Stimulated activated naive CD4-positive, alpha-beta T cell treated with Interleukin-2 at 50 U/mL for 16 hours (primary cell): Measurements from ENCODE around the gene INTS11.
"Not testable (repeated sequence)": the region's sequence is repeated elsewhere in the genome, so short reads cannot be mapped to it uniquely, and the experiment has no call there.

Experiments used
- DNase-seq: peaks from one replicate; lab custom pipeline; 2025; lab: John Stamatoyannopoulos, UW

Gene INTS11

GRCh38 chr1:1324524-1325287 lies at the start of gene INTS11, which contains the start of gene CPTP:
INTS11 (minus strand) TSS chr1:1324660; CDS start chr1:1324608, 52 bp downstream.
CPTP (plus strand) TSS chr1:1324802; CDS start chr1:1326911, 2,109 bp downstream.
- peak; percentile 93 for DNase-seq

- no peak for DNase-seq
Observed at GRCh38 chr1:1373815-1374588, 49.5 kb upstream of the INTS11 start.

GRCh38 chr1:1373051-1373814 lies 48.8 kb upstream of the INTS11 start:
- no peak for DNase-seq

- DNase-seq = peak; percentile 58
Observed at GRCh38 chr1:1371746-1372711, 47.6 kb upstream of the INTS11 start.

- DNase-seq = peak; percentile 35
Observed at GRCh38 chr1:1371364-1371745, 46.9 kb upstream of the INTS11 start.

- DNase-seq = no peak
Observed at GRCh38 chr1:1370771-1371300, 46.4 kb upstream of the INTS11 start.

- not testable (repeated sequence) for DNase-seq
Observed at GRCh38 chr1:1370094-1370493, 45.6 kb upstream of the INTS11 start.

- DNase-seq = no peak
Observed at GRCh38 chr1:1367315-1367714, 42.9 kb upstream of the INTS11 start.

- DNase-seq = no peak
Observed at GRCh38 chr1:1366699-1367066, 42.2 kb upstream of the INTS11 start.

GRCh38 chr1:1365875-1366698 lies 41.6 kb upstream of the INTS11 start:
- no peak for DNase-seq

GRCh38 chr1:1364266-1364665 lies 39.8 kb upstream of the INTS11 start:
- DNase-seq = no peak

- DNase-seq = no peak
Observed at GRCh38 chr1:1361982-1362423, 37.5 kb upstream of the INTS11 start.

GRCh38 chr1:1361233-1361981 lies 36.9 kb upstream of the INTS11 start:
- DNase-seq = no peak

- DNase-seq = no peak
Observed at GRCh38 chr1:1360506-1361169, 36.2 kb upstream of the INTS11 start.

- no peak for DNase-seq
Observed at GRCh38 chr1:1359664-1360468, 35.4 kb upstream of the INTS11 start.

GRCh38 chr1:1359308-1359663 lies 34.8 kb upstream of the INTS11 start:
- no peak for DNase-seq

- no peak for DNase-seq
Observed at GRCh38 chr1:1358433-1359271, 34.2 kb upstream of the INTS11 start, which contains the start of gene MXRA8. MXRA8 (minus strand) TSS chr1:1358555; CDS start chr1:1358504, 51 bp downstream.
